ENCODE measurements around the gene SKP2.
"Not testable (repeated sequence)": the region's sequence is repeated elsewhere in the genome, so short reads cannot be mapped to it uniquely, and the experiment has no call there.

DNA sequence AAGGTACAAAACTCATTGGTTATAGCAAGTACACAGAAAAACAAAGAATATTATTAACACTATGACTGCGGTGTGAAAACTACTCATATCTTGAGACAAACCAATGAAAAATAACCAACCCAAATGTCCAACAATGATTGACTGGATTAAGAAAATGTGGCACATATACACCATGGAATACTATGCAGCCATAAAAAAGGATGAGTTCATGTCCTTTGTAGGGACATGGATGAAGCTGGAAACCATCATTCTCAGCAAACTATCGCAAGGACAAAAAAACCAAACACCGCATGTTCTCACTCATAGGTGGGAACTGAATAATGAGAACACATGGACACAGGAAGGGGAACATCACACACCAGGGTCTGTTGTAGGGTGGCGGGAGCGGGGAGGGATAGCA lies 22.2 kb upstream of the SKP2 start:
- TF ChIP-seq, protein P1, sequence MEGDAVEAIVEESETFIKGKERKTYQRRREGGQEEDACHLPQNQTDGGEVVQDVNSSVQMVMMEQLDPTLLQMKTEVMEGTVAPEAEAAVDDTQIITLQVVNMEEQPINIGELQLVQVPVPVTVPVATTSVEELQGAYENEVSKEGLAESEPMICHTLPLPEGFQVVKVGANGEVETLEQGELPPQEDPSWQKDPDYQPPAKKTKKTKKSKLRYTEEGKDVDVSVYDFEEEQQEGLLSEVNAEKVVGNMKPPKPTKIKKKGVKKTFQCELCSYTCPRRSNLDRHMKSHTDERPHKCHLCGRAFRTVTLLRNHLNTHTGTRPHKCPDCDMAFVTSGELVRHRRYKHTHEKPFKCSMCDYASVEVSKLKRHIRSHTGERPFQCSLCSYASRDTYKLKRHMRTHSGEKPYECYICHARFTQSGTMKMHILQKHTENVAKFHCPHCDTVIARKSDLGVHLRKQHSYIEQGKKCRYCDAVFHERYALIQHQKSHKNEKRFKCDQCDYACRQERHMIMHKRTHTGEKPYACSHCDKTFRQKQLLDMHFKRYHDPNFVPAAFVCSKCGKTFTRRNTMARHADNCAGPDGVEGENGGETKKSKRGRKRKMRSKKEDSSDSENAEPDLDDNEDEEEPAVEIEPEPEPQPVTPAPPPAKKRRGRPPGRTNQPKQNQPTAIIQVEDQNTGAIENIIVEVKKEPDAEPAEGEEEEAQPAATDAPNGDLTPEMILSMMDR (IDR thresholded peaks at IDR 0.05; ENCODE audit: low read depth, low read length): not testable (repeated sequence)
- not testable (repeated sequence) for TF ChIP-seq POLR2A (IDR thresholded peaks at IDR 0.05; ENCODE audit: extremely low read depth, insufficient read length); MYC (IDR thresholded peaks at IDR 0.05; ENCODE audit: low read depth, low read length)
